ENCODE results near the gene PTPRN2. TPM values are rescaled to one million over a fixed set of nuclear protein-coding genes. Genes with fewer than 3 reads are reported as not detected.

Gene PTPRN2
- total and polyA plus RNA-seq, 2 donors (not counting 3 experiments of a cell fraction or from before 2014, with no cell fraction given), result 0.62 to 0.88 TPM

- CTCF ChIA-PET, result no interaction called here
- no peaks in the 10 kb centered on the region for H3K36me3 ChIP-seq (ENCODE audit: control insufficient read depth in 2 of 2, extremely low read depth in 1 of 2, insufficient read depth in 2 of 2, low read length in 2 of 2)
- H3K27me3 ChIP-seq (ENCODE audit: control insufficient read depth in 2 of 2, insufficient read depth in 2 of 2, low read length in 2 of 2), result no peaks in the 10 kb centered on the region
- H3K27ac ChIP-seq (ENCODE audit: insufficient read depth, low read depth, low read length), result no peak overlapping the region
- no peak overlapping the region for H3K4me3 ChIP-seq (replicated peaks in 1 of 3; ENCODE audit: insufficient read depth in 1 of 3, low read depth in 1 of 3, low read length in 3 of 3)
- dilution Hi-C loops (cut with MboI; ENCODE audit: extremely low pct_ligation_motif_present, low sequenced_read_pairs) (no loop called here), intact Hi-C loops (cut with micrococcal nuclease) (no loop called here)
- no peak overlapping the region for H3K4me2 ChIP-seq (ENCODE audit: insufficient read depth, low read length)
- H3K9ac ChIP-seq (replicated peaks; ENCODE audit: extremely low read depth, insufficient read depth, low read length), result no peak overlapping the region
- H3K9me3 ChIP-seq (replicated peaks; ENCODE audit: control insufficient read depth, insufficient read depth, low read length), result peaks cover 6% of the 10 kb centered on the region
- DNase-seq (ENCODE audit: low read depth, low spot score), result no peak
- H3K79me2 ChIP-seq (ENCODE audit: control insufficient read depth, insufficient read depth, low read length), result no peaks in the 10 kb centered on the region
- H3K4me1 ChIP-seq (ENCODE audit: control insufficient read depth, extremely low read depth, insufficient read depth, low read length), result no peaks in the 10 kb centered on the region
- H2AFZ ChIP-seq (ENCODE audit: low read depth, low read length), result no peak overlapping the region
- no peak for FAIRE-seq
- POLR2A ChIA-PET, result no interaction called here
- no peaks in the 10 kb centered on the region for H4K20me1 ChIP-seq (replicated peaks; ENCODE audit: control insufficient read depth, extremely low read depth, insufficient read depth, low read length)
- BruUV-seq (replicated peaks), result no TSS peak
- no peaks in the 10 kb centered on the region for H3K9me1 ChIP-seq (replicated peaks; ENCODE audit: control insufficient read depth, extremely low read depth, insufficient read depth, low read length)
- no peak for TF ChIP-seq MYC (IDR thresholded peaks at IDR 0.05; ENCODE audit: low read depth, low read length)
- TF ChIP-seq EZH2 (IDR thresholded peaks at IDR 0.05; ENCODE audit: borderline replicate concordance, low read depth, low read length, severe bottlenecking), result no peak
- TF ChIP-seq MAX (IDR thresholded peaks at IDR 0.05; ENCODE audit: insufficient read depth, insufficient read length), result no peak
- TF ChIP-seq CTCF (IDR thresholded peaks at IDR 0.05; ENCODE audit: extremely low read depth in 1 of 2, insufficient read depth in 1 of 2, low read depth in 1 of 2, low read length in 2 of 2), result no peak
- TF ChIP-seq GATA2 (IDR thresholded peaks at IDR 0.05; ENCODE audit: insufficient read depth, insufficient read length, low read depth, low read length), result no peak
- no peak for TF ChIP-seq POLR2A (IDR thresholded peaks at IDR 0.05; ENCODE audit: low read depth, low read length)
- no peak for TF ChIP-seq POLR2AphosphoS5 (IDR thresholded peaks at IDR 0.05; ENCODE audit: insufficient read depth, low read depth, low read length)
- TF ChIP-seq JUN (IDR thresholded peaks at IDR 0.05; ENCODE audit: borderline replicate concordance, insufficient read depth, insufficient read length, low read depth), result no peak
- TF ChIP-seq FOS (IDR thresholded peaks at IDR 0.05; ENCODE audit: borderline replicate concordance, insufficient read depth, low read length), result no peak
Observed at GRCh38 chr7:158284121-158284520, 303.5 kb downstream of the PTPRN2 start.

Measured in endothelial cell of umbilical vein (primary cell).